HG03558 (cell line): ENCODE measurements around the gene RNF25.
"Not testable (repeated sequence)": the region's sequence is repeated elsewhere in the genome, so short reads cannot be mapped to it uniquely, and the experiment has no call there.

ENCODE experiments used
- ATAC-seq: cut with Tn5 transposase; IDR thresholded peaks from one replicate; pipeline ENCODE4 v1.9.1; 2021; ENCODE audit warnings: moderate number of reproducible peaks; ENCODE audit not compliant: unreplicated experiment; ENCODE audit errors: extremely low read depth

Gene RNF25

GRCh38 chr2:218687400-218688060, 15.7 kb upstream of the RNF25 start:
- ATAC-seq, result not testable (repeated sequence)

- ATAC-seq, result no peak
These were observed 8.3 kb upstream of the RNF25 start for GRCh38 chr2:218680061-218680460.

GRCh38 chr2:218679119-218679518, 7.3 kb upstream of the RNF25 start:
- no peak for ATAC-seq

GRCh38 chr2:218671097-218671653, 627 bp downstream of the RNF25 start:
- no peak for ATAC-seq

GRCh38 chr2:218664653-218665052, 7.1 kb downstream of the RNF25 start:
- no peak for ATAC-seq

GRCh38 chr2:218663901-218664300, 7.9 kb downstream of the RNF25 start:
- no peak for ATAC-seq

GRCh38 chr2:218662827-218663226, 9.0 kb downstream of the RNF25 start:
- ATAC-seq, result no peak

- ATAC-seq, result no peak
These were observed 9.4 kb downstream of the RNF25 start for GRCh38 chr2:218662377-218662776.

- ATAC-seq, result no peak
These were observed 11.8 kb downstream of the RNF25 start for GRCh38 chr2:218659988-218660358.

GRCh38 chr2:218659258-218659987, 12.4 kb downstream of the RNF25 start, which contains the start of the genes BCS1L and ZNF142:
Gene BCS1L, plus strand, starts transcription at chr2:218659683. Its CDS starts 1,305 bp downstream, at chr2:218660988.
Gene ZNF142, minus strand, starts transcription at chr2:218659623. Its CDS starts 3,194 bp downstream, at chr2:218656429.
- peak; percentile 48 for ATAC-seq

GRCh38 chr2:218658671-218659257, 13.0 kb downstream of the RNF25 start:
- ATAC-seq, result no peak

GRCh38 chr2:218655751-218656150, 16.1 kb downstream of the RNF25 start:
- ATAC-seq, result no peak

GRCh38 chr2:218648787-218649100, 23.1 kb downstream of the RNF25 start:
- ATAC-seq, result no peak

GRCh38 chr2:218648088-218648786, 23.6 kb downstream of the RNF25 start:
- no peak for ATAC-seq

GRCh38 chr2:218645126-218645525, 26.7 kb downstream of the RNF25 start:
- no peak for ATAC-seq

GRCh38 chr2:218644721-218645120, 27.1 kb downstream of the RNF25 start:
- ATAC-seq, result no peak

GRCh38 chr2:218643751-218644310, 28.0 kb downstream of the RNF25 start:
- no peak for ATAC-seq

GRCh38 chr2:218642786-218643185, 29.0 kb downstream of the RNF25 start:
- no peak for ATAC-seq

GRCh38 chr2:218642121-218642656, 29.6 kb downstream of the RNF25 start:
- ATAC-seq, result no peak

- ATAC-seq, result no peak
These were observed 33.4 kb downstream of the RNF25 start for GRCh38 chr2:218638372-218638771.
